Neural cell (in vitro differentiated cells): Measurements from ENCODE around the gene ORM1. TPM values are rescaled to one million over a fixed set of nuclear protein-coding genes. Genes with fewer than 3 reads are reported as not detected.

Experiments used
- H2AFZ ChIP-seq: fragments of 200-600, 300-800 bp; sonication (generic), shearing (Covaris generic); 2 replicates; pipeline ENCODE4 v1.6.0; 2014; ENCODE audit warnings: low read depth, mild to moderate bottlenecking, antibody characterized with exemption, low read length, moderate library complexity
- H3F3A ChIP-seq: fragments of 200-600 bp; shearing (Covaris generic); 2 replicates; pipeline ENCODE4 v1.6.1; 2016; ENCODE audit warnings: mild to moderate bottlenecking, moderate library complexity, mixed read lengths, antibody characterized with exemption, low read length; ENCODE audit not compliant: insufficient read depth, poor library complexity, severe bottlenecking
- H3K27ac ChIP-seq: fragments of 200-600, 300-800 bp; sonication (generic), shearing (Covaris generic); 2 replicates; pipeline ENCODE4 v1.5.1; 2014; ENCODE audit warnings: mild to moderate bottlenecking, low read length, moderate library complexity
- H3K27me3 ChIP-seq: fragments of 300-800, 200-600 bp; sonication (generic), shearing (Covaris generic); 2 replicates; pipeline ENCODE4 v1.6.0; 2014; ENCODE audit warnings: mild to moderate bottlenecking, low read depth, low read length, moderate library complexity; ENCODE audit not compliant: insufficient read depth
- H3K36me3 ChIP-seq: fragments of 300-800, 200-600 bp; sonication (generic), shearing (Covaris generic); 2 replicates; pipeline ENCODE4 v1.5.1; 2014; ENCODE audit warnings: mild to moderate bottlenecking, antibody characterized with exemption, low read length, moderate library complexity; ENCODE audit not compliant: insufficient read depth
- H3K4me2 ChIP-seq: fragments of 300-800, 200-600 bp; sonication (generic), shearing (Covaris generic); 2 replicates; pipeline ENCODE4 v1.6.0; 2014; ENCODE audit warnings: mild to moderate bottlenecking, low read length
- H3K4me3 ChIP-seq: fragments of 300-800, 200-600 bp; sonication (generic), shearing (Covaris generic); 2 replicates; pipeline ENCODE4 v1.5.1; 2014; ENCODE audit warnings: mild to moderate bottlenecking, low read length, moderate library complexity
- H3K79me2 ChIP-seq: fragments of 200-600 bp; shearing (Covaris generic); replicated peaks from 2 replicates; pipeline ENCODE4 v1.6.0; 2014; ENCODE audit warnings: mild to moderate bottlenecking, low read length, moderate library complexity; ENCODE audit not compliant: insufficient read depth
- H3K9ac ChIP-seq: fragments of 300-800, 200-600 bp; sonication (generic), shearing (Covaris generic); 2 replicates; pipeline ENCODE4 v1.6.1; 2016; ENCODE audit warnings: mild to moderate bottlenecking, low read length, mixed read lengths
- H3K9me2 ChIP-seq: fragments of 200-600 bp; shearing (Covaris generic); 2 replicates; pipeline ENCODE4 v1.6.1; 2016; ENCODE audit warnings: mild to moderate bottlenecking, low read length, mixed read lengths; ENCODE audit not compliant: insufficient read depth
- H3K9me3 ChIP-seq: fragments of 200-600, 300-800 bp; sonication (generic), shearing (Covaris generic); 2 replicates; pipeline ENCODE4 v1.6.1; 2016; ENCODE audit warnings: mild to moderate bottlenecking, mixed run types, low read length, moderate library complexity, mixed read lengths
- H4K20me1 ChIP-seq: fragments of 200-600 bp; shearing (Covaris generic); 2 replicates; pipeline ENCODE4 v1.6.1; 2016; ENCODE audit warnings: mild to moderate bottlenecking, mixed run types; ENCODE audit not compliant: insufficient read depth
- EP300 ChIP-seq: fragments of 450-650 bp; conservative IDR thresholded peaks from 2 replicates; pipeline ENCODE4 v1.6.1; 2014; ENCODE audit warnings: antibody characterized with exemption, mild to moderate bottlenecking, moderate library complexity; ENCODE audit not compliant: poor library complexity, severe bottlenecking
- EZH2 ChIP-seq: fragments of 200-600, 300-800 bp; shearing (Covaris generic), sonication (generic); IDR thresholded peaks from 2 replicates; pipeline ENCODE4 v1.6.1; 2014; ENCODE audit warnings: antibody characterized with exemption, low read length, borderline replicate concordance, mild to moderate bottlenecking; ENCODE audit not compliant: insufficient read depth, poor library complexity, severe bottlenecking
- MXI1 ChIP-seq: fragments of 450-650 bp; conservative IDR thresholded peaks from 2 replicates; pipeline ENCODE4 v1.6.1; 2014; ENCODE audit warnings: antibody characterized with exemption, mild to moderate bottlenecking; ENCODE audit not compliant: poor library complexity, severe bottlenecking
- POLR2AphosphoS5 ChIP-seq: IDR thresholded peaks from 2 replicates; pipeline ENCODE4 v1.6.1; 2012
- RAD21 ChIP-seq: fragments of 450-650 bp; conservative IDR thresholded peaks from 2 replicates; pipeline ENCODE4 v1.6.1; 2014; ENCODE audit warnings: antibody characterized with exemption, mild to moderate bottlenecking, moderate library complexity
- REST ChIP-seq: IDR thresholded peaks from 2 replicates; pipeline ENCODE4 v1.6.1; 2012; ENCODE audit warnings: borderline replicate concordance
- SMC3 ChIP-seq: fragments of 450-650 bp; conservative IDR thresholded peaks from 2 replicates; pipeline ENCODE4 v1.6.1; 2014; ENCODE audit warnings: antibody characterized with exemption, mild to moderate bottlenecking, moderate library complexity; ENCODE audit not compliant: poor library complexity
- TAF1 ChIP-seq: IDR thresholded peaks from 2 replicates; pipeline ENCODE4 v1.6.1; 2012; ENCODE audit warnings: low read depth
- polyA plus RNA-seq: library from polyadenylated mRNA; depleted of rRNA; stranded (reverse); fragments of >200 nt; gene quantifications from 2 replicates; pipeline ENCODE4 v1.2.3, GENCODE V29; 2014
- TF ChIP-seq, protein P1 (sequence below): fragments of 450-650 bp; IDR thresholded peaks from 2 replicates; pipeline ENCODE4 v1.5.1; 2014; ENCODE audit warnings: antibody characterized with exemption, mild to moderate bottlenecking, moderate library complexity; ENCODE audit not compliant: poor library complexity, severe bottlenecking

ORM1 gene
- polyA plus RNA-seq, 1 donor from 2014 or later: not detected

GRCh38 chr9:114348906-114349482, 26.1 kb downstream of the ORM1 start:
- no peak overlapping the region for H3K9ac ChIP-seq

DNA sequence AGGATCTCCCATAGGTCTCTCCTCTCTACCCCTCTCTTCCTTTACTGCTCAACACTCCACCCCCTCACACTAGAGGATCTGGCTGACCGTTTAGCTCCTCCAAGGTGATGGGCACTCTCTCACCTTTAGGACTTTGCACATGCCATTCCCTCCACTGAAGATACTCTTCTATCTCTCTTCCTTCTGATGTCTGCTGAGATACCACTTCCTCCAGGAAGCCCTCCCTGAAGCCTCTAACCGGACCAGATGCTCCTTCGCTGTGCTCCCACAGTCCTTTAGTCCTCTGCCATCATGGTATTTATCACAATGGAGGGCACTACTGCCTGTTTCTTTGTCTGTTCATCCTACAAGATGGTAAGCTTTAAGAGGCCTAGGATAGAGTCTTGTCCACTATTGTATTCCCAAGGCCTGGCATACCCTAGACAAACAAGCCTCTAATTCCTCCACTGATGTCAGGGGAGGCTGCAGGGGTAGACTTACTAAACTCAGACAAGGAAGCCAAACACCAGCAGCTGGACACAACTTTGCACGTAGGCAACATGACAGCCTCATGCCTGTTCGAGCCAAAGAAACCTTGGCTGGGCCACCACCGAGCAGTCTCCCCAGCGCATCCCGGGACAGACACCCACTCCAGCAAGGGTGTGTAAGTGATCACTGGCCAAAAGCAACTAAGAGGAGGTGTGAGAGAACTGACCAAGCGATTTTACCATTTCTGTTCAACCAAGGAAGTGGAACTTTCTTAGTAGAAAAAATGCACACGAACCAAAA, 27.0 kb downstream of the ORM1 start:
- H3K27ac ChIP-seq: no peak overlapping the region
- no peaks in the 10 kb centered on the region for H3K9me2 ChIP-seq
- H3K36me3 ChIP-seq: no peaks in the 10 kb centered on the region
- TF ChIP-seq RAD21 (no peak), EZH2 (no peak), MXI1 (no peak), SMC3 (no peak), EP300 (no peak), REST (no peak), TAF1 (no peak)

More at GRCh38 chr9:114348906-114349482, 26.1 kb downstream of the ORM1 start:
- Histone ChIP-seq H4K20me1 (no peaks in the 10 kb centered on the region), H2AFZ (no peak overlapping the region), H3K4me3 (no peak overlapping the region), H3K27me3 (no peaks in the 10 kb centered on the region), H3K9me3 (no peaks in the 10 kb centered on the region), H3F3A (no peaks in the 10 kb centered on the region), H3K9me2 (no peaks in the 10 kb centered on the region), H3K4me2 (no peak overlapping the region), H3K79me2 (no peaks in the 10 kb centered on the region), H3K36me3 (no peaks in the 10 kb centered on the region), H3K27ac (no peak overlapping the region)
- TF ChIP-seq MXI1: no peak
- TF ChIP-seq EP300: no peak
- no peak for TF ChIP-seq POLR2AphosphoS5
- TF ChIP-seq EZH2: no peak
- TF ChIP-seq, protein P1, sequence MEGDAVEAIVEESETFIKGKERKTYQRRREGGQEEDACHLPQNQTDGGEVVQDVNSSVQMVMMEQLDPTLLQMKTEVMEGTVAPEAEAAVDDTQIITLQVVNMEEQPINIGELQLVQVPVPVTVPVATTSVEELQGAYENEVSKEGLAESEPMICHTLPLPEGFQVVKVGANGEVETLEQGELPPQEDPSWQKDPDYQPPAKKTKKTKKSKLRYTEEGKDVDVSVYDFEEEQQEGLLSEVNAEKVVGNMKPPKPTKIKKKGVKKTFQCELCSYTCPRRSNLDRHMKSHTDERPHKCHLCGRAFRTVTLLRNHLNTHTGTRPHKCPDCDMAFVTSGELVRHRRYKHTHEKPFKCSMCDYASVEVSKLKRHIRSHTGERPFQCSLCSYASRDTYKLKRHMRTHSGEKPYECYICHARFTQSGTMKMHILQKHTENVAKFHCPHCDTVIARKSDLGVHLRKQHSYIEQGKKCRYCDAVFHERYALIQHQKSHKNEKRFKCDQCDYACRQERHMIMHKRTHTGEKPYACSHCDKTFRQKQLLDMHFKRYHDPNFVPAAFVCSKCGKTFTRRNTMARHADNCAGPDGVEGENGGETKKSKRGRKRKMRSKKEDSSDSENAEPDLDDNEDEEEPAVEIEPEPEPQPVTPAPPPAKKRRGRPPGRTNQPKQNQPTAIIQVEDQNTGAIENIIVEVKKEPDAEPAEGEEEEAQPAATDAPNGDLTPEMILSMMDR: no peak
- no peak for TF ChIP-seq RAD21
- no peak for TF ChIP-seq SMC3
- TF ChIP-seq REST: no peak
- TF ChIP-seq TAF1: no peak

More for the DNA sequence above, 27.0 kb downstream of the ORM1 start:
- no peaks in the 10 kb centered on the region for H3K27me3 ChIP-seq
- H3K4me3 ChIP-seq: no peak overlapping the region
- no peaks in the 10 kb centered on the region for H3K79me2 ChIP-seq
- no peaks in the 10 kb centered on the region for H4K20me1 ChIP-seq
- H3K4me2 ChIP-seq: no peak overlapping the region
- H3K9me3 ChIP-seq: no peaks in the 10 kb centered on the region
- no peak overlapping the region for H3K9ac ChIP-seq
- H3F3A ChIP-seq: no peaks in the 10 kb centered on the region
- H2AFZ ChIP-seq: no peak overlapping the region
